ENCODE results near the gene SLC22A23. TPM values are rescaled to one million over a fixed set of nuclear protein-coding genes. Genes with fewer than 3 reads are reported as not detected.

Gene SLC22A23
- total RNA-seq, 1 donor from 2014 or later: 0.95 TPM

GRCh38 chr6:3446184-3446583 lies 10.7 kb downstream of the SLC22A23 start:
- H3K4me3 Mint-ChIP-seq: no peak overlapping the region
- no peaks in the 10 kb centered on the region for H3K9me3 Mint-ChIP-seq
- ATAC-seq (ENCODE audit: low read depth) (no peak), DNase-seq (no peak)
- H3K27ac Mint-ChIP-seq: no peak overlapping the region
- peaks cover 21% of the 10 kb centered on the region for H3K27me3 Mint-ChIP-seq
- ChIA-PET POLR2A (no interaction called here), CTCF (no interaction called here)
- TF ChIP-seq CTCF (IDR thresholded peaks at IDR 0.05): no peak
- peaks cover 7% of the 10 kb centered on the region for H3K4me1 Mint-ChIP-seq
- H3K36me3 Mint-ChIP-seq (ENCODE audit: low read depth): no peaks in the 10 kb centered on the region
- intact Hi-C loops (cut with micrococcal nuclease): no loop called here

- no peak for ATAC-seq (ENCODE audit: low read depth)
- no peak for TF ChIP-seq CTCF (IDR thresholded peaks at IDR 0.05)
- Mint-ChIP-seq H3K4me1 (peaks cover 2% of the 10 kb centered on the region), H3K9me3 (no peaks in the 10 kb centered on the region), H3K4me3 (no peak overlapping the region), H3K27ac (no peak overlapping the region), H3K36me3 (ENCODE audit: low read depth) (no peaks in the 10 kb centered on the region), H3K27me3 (peaks cover 25% of the 10 kb centered on the region)
- POLR2A ChIA-PET: no interaction called here
- DNase-seq: no peak
- intact Hi-C loops (cut with micrococcal nuclease): no loop called here
- CTCF ChIA-PET: no interaction called here
These were observed 12.4 kb downstream of the SLC22A23 start for GRCh38 chr6:3444276-3445088.

GRCh38 chr6:3443221-3443515 lies 13.7 kb downstream of the SLC22A23 start:
- ATAC-seq (ENCODE audit: low read depth) (no peak), DNase-seq (no peak)
- Mint-ChIP-seq H3K4me1 (no peaks in the 10 kb centered on the region), H3K36me3 (ENCODE audit: low read depth) (no peaks in the 10 kb centered on the region), H3K27me3 (peaks cover 26% of the 10 kb centered on the region), H3K27ac (no peak overlapping the region), H3K4me3 (no peak overlapping the region), H3K9me3 (no peaks in the 10 kb centered on the region)
- no peak for TF ChIP-seq CTCF (IDR thresholded peaks at IDR 0.05)
- CTCF ChIA-PET: interaction anchor here (0.8 kb wide), 1 partner anchor 32 kb away, joined by 3 read pairs; no protein-coding TSS in a partner anchor
- intact Hi-C loops (cut with micrococcal nuclease): no loop called here
- POLR2A ChIA-PET: no interaction called here

GRCh38 chr6:3442431-3443220 lies 14.2 kb downstream of the SLC22A23 start:
- H3K27me3 Mint-ChIP-seq: peaks cover 28% of the 10 kb centered on the region
- no peaks in the 10 kb centered on the region for H3K4me1 Mint-ChIP-seq
- TF ChIP-seq CTCF (IDR thresholded peaks at IDR 0.05): no peak
- no peak overlapping the region for H3K4me3 Mint-ChIP-seq
- intact Hi-C loops (cut with micrococcal nuclease): no loop called here
- ATAC-seq (ENCODE audit: low read depth) (no peak), DNase-seq (no peak)
- H3K27ac Mint-ChIP-seq: no peak overlapping the region
- CTCF ChIA-PET: interaction anchor here (0.8 kb wide), 1 partner anchor 32 kb away, joined by 3 read pairs; no protein-coding TSS in a partner anchor
- no peaks in the 10 kb centered on the region for H3K9me3 Mint-ChIP-seq
- POLR2A ChIA-PET: no interaction called here
- H3K36me3 Mint-ChIP-seq (ENCODE audit: low read depth): no peaks in the 10 kb centered on the region

GRCh38 chr6:3440911-3441310 lies 15.9 kb downstream of the SLC22A23 start:
- intact Hi-C loops (cut with micrococcal nuclease): no loop called here
- H3K27me3 Mint-ChIP-seq: peaks cover 27% of the 10 kb centered on the region
- H3K9me3 Mint-ChIP-seq: no peaks in the 10 kb centered on the region
- H3K27ac Mint-ChIP-seq: no peak overlapping the region
- no peak for TF ChIP-seq CTCF (IDR thresholded peaks at IDR 0.05)
- no peak overlapping the region for H3K4me3 Mint-ChIP-seq
- DNase-seq (no peak), ATAC-seq (ENCODE audit: low read depth) (no peak)
- no peaks in the 10 kb centered on the region for H3K36me3 Mint-ChIP-seq (ENCODE audit: low read depth)
- ChIA-PET POLR2A (no interaction called here), CTCF (no interaction called here)
- no peaks in the 10 kb centered on the region for H3K4me1 Mint-ChIP-seq

Data from activated B cell treated with CpG ODN at 0.5 μM for 24 hours (primary cell).